Activated T-helper 9 cell treated with anti-CD3 and anti-CD28 coated beads, Interleukin-2, amount 50 U/mL, for 16 hours (primary cell): ENCODE results near the gene UMAD1.

Source experiments
- DNase-seq: peaks from one replicate; pipeline ENCODE4 v3.0.0-alpha.2; 2020; ENCODE audit warnings: low read depth

The UMAD1 gene

GRCh38 chr7:7693881-7694280 lies 53.3 kb downstream of the UMAD1 start:
- no peak for DNase-seq

GRCh38 chr7:7694542-7694941 lies 54.0 kb downstream of the UMAD1 start:
- no peak for DNase-seq

GRCh38 chr7:7695111-7695817 lies 54.7 kb downstream of the UMAD1 start:
- DNase-seq = no peak

GRCh38 chr7:7696458-7697119 lies 56.0 kb downstream of the UMAD1 start:
- DNase-seq = no peak

GRCh38 chr7:7698930-7699329 lies 58.4 kb downstream of the UMAD1 start:
- no peak for DNase-seq

GRCh38 chr7:7699380-7699779 lies 58.8 kb downstream of the UMAD1 start:
- DNase-seq = no peak

- no peak for DNase-seq
Measured at GRCh38 chr7:7699970-7700369, 59.4 kb downstream of the UMAD1 start.

- no peak for DNase-seq
Measured at GRCh38 chr7:7701527-7701926, 61.0 kb downstream of the UMAD1 start.

- DNase-seq = no peak
Measured at GRCh38 chr7:7702826-7703225, 62.3 kb downstream of the UMAD1 start.

GRCh38 chr7:7703427-7703826 lies 62.9 kb downstream of the UMAD1 start:
- DNase-seq = no peak

GRCh38 chr7:7704867-7705266 lies 64.3 kb downstream of the UMAD1 start:
- DNase-seq = no peak

GRCh38 chr7:7705318-7705717 lies 64.8 kb downstream of the UMAD1 start:
- DNase-seq = no peak

- DNase-seq = no peak
Measured at GRCh38 chr7:7706101-7706511, 65.6 kb downstream of the UMAD1 start.

- DNase-seq = no peak
Measured at GRCh38 chr7:7706556-7707172, 66.1 kb downstream of the UMAD1 start.

- no peak for DNase-seq
Measured at GRCh38 chr7:7707246-7707645, 66.7 kb downstream of the UMAD1 start.

GRCh38 chr7:7707806-7708205 lies 67.3 kb downstream of the UMAD1 start:
- DNase-seq = no peak

- DNase-seq = no peak
Measured at GRCh38 chr7:7709291-7709690, 68.7 kb downstream of the UMAD1 start.

GRCh38 chr7:7710469-7710868 lies 69.9 kb downstream of the UMAD1 start:
- DNase-seq = no peak

GRCh38 chr7:7713730-7714129 lies 73.2 kb downstream of the UMAD1 start:
- no peak for DNase-seq

GRCh38 chr7:7718492-7718891 lies 77.9 kb downstream of the UMAD1 start, which contains the start of gene RPA3:
Gene RPA3, minus strand, starts transcription at chr7:7718607. Its CDS starts 78,189 bp downstream, at chr7:7640418.
- DNase-seq = no peak

GRCh38 chr7:7719236-7719635 lies 78.7 kb downstream of the UMAD1 start:
- peak; percentile 2 for DNase-seq

GRCh38 chr7:7720193-7720592 lies 79.6 kb downstream of the UMAD1 start:
- DNase-seq = no peak
